Measurements from ENCODE around the gene CENPT. TPM values are rescaled to one million over a fixed set of nuclear protein-coding genes. Genes with fewer than 3 reads are reported as not detected.
"Not testable (repeated sequence)": the region's sequence is repeated elsewhere in the genome, so short reads cannot be mapped to it uniquely, and the experiment has no call there.

The CENPT gene
- total and polyA plus RNA-seq, 4 experiments from 2014 or later = 15.4 to 107 (median 60.4) TPM

GRCh38 chr16:67872131-67872630, 24.7 kb upstream of the CENPT start:
- peaks cover 25 to 43% (median 33%) of the 10 kb centered on the region in 4 donors for H3K4me1 Mint-ChIP-seq
- H3K4me1 ChIP-seq (ENCODE audit: insufficient read depth, low read length) = peaks cover 36% of the 10 kb centered on the region
- H3K9me3 ChIP-seq (ENCODE audit: control insufficient read depth in 1 of 2, low read length in 2 of 2) = no peaks in the 10 kb centered on the region
- H3K36me3 ChIP-seq (ENCODE audit: insufficient read depth, low read length) = peaks cover 25% of the 10 kb centered on the region
- H3K36me3 Mint-ChIP-seq = peaks cover 14 to 54% of the 10 kb centered on the region in 2 donors
- H3K4me3 ChIP-seq (ENCODE audit: low read length in 2 of 2) = peak overlapping the region; percentile 57 to 90
- H3K9me3 Mint-ChIP-seq = peaks cover 0 to 1% (median 0%) of the 10 kb centered on the region in 8 donors
- no peaks in the 10 kb centered on the region for H3K27me3 Mint-ChIP-seq
- no peaks in the 10 kb centered on the region for H3K27me3 ChIP-seq (ENCODE audit: insufficient read depth, low read length)
- peak overlapping the region; percentile 79 to 95 (median 91) for H3K27ac Mint-ChIP-seq
- H3K4me3 Mint-ChIP-seq = peak overlapping the region; percentile 82 to 95 (median 94)
- peak overlapping the region; percentile 91 for H3K27ac ChIP-seq (ENCODE audit: low read depth, low read length)
- intact Hi-C loops (cut with micrococcal nuclease) = loop anchor here (1.0 kb wide), 2 partner anchors 26 to 30 kb away; partner anchors contain the start of genes NUTF2 and THAP11
- ChIA-PET CTCF (ENCODE audit: partially characterized antibody) (interaction anchor here (1.0 to 1.6 kb wide), 4 partner anchors 12 to 351 kb away, joined by 3 to 9 read pairs (median 3); partner anchors contain the start of gene NRN1L), POLR2A (ENCODE audit: partially characterized antibody) (interaction anchor here (0.8 to 3.7 kb wide), 7 partner anchors 8 to 212 kb away, joined by 3 to 29 read pairs (median 4); partner anchors contain the start of genes ACD, CENPT, NUTF2 and PSMB10)
- DNase-seq = no peak

- no peak overlapping the region for H3K27ac ChIP-seq (ENCODE audit: low read depth, low read length)
These were observed 23.8 kb upstream of the CENPT start for GRCh38 chr16:67871256-67871655.

GRCh38 chr16:67869653-67870052, 22.2 kb upstream of the CENPT start:
- Mint-ChIP-seq H3K4me3 (no peak overlapping the region), H3K9me3 (no peaks in the 10 kb centered on the region), H3K36me3 (peaks cover 10 to 45% of the 10 kb centered on the region in 2 donors), H3K4me1 (peaks cover 14 to 31% (median 18%) of the 10 kb centered on the region in 4 donors), H3K27ac (peak overlapping the region in 2 of 7 donors; percentile 53 to 77), H3K27me3 (no peaks in the 10 kb centered on the region)
- DNase-seq = no peak
- Histone ChIP-seq H3K9me3 (ENCODE audit: control insufficient read depth in 1 of 2, low read length in 2 of 2) (no peaks in the 10 kb centered on the region), H3K36me3 (ENCODE audit: insufficient read depth, low read length) (peaks cover 14% of the 10 kb centered on the region), H3K27ac (ENCODE audit: low read depth, low read length) (no peak overlapping the region), H3K27me3 (ENCODE audit: insufficient read depth, low read length) (no peaks in the 10 kb centered on the region), H3K4me1 (ENCODE audit: insufficient read depth, low read length) (peaks cover 18% of the 10 kb centered on the region), H3K4me3 (ENCODE audit: low read length in 2 of 2) (no peak overlapping the region)
- intact Hi-C loops (cut with micrococcal nuclease) = no loop called here
- CTCF ChIA-PET (ENCODE audit: partially characterized antibody) = interaction anchor here (1.7 to 3.1 kb wide), 2 partner anchors 14 to 53 kb away, joined by 5 to 15 read pairs; no protein-coding TSS in a partner anchor
- POLR2A ChIA-PET (ENCODE audit: partially characterized antibody) = no interaction called here

More at GRCh38 chr16:67871256-67871655, 23.8 kb upstream of the CENPT start:
- DNase-seq = no peak
- intact Hi-C loops (cut with micrococcal nuclease) = no loop called here
- Mint-ChIP-seq H3K4me3 (peak overlapping the region in 2 of 8 donors; percentile 46 to 95), H3K9me3 (peaks cover 0 to 1% (median 0%) of the 10 kb centered on the region in 8 donors), H3K27ac (peak overlapping the region in 3 of 7 donors; percentile 13 to 82 (median 65)), H3K4me1 (peaks cover 25 to 43% (median 32%) of the 10 kb centered on the region in 4 donors), H3K36me3 (peaks cover 8 to 52% of the 10 kb centered on the region in 2 donors), H3K27me3 (no peaks in the 10 kb centered on the region)
- no peak overlapping the region for H3K4me3 ChIP-seq (ENCODE audit: low read length in 2 of 2)
- POLR2A ChIA-PET (ENCODE audit: partially characterized antibody) = interaction anchor here (0.5 to 3.7 kb wide), 7 partner anchors 9 to 211 kb away, joined by 3 to 29 read pairs (median 4); partner anchors contain the start of genes ACD and PSMB10
- peaks cover 34% of the 10 kb centered on the region for H3K4me1 ChIP-seq (ENCODE audit: insufficient read depth, low read length)
- peaks cover 18% of the 10 kb centered on the region for H3K36me3 ChIP-seq (ENCODE audit: insufficient read depth, low read length)
- no peaks in the 10 kb centered on the region for H3K9me3 ChIP-seq (ENCODE audit: control insufficient read depth in 1 of 2, low read length in 2 of 2)
- no peaks in the 10 kb centered on the region for H3K27me3 ChIP-seq (ENCODE audit: insufficient read depth, low read length)
- CTCF ChIA-PET (ENCODE audit: partially characterized antibody) = interaction anchor here (0.7 to 1.6 kb wide), 5 partner anchors 13 to 350 kb away, joined by 3 to 9 read pairs (median 3); partner anchors contain the start of gene NRN1L

DNA sequence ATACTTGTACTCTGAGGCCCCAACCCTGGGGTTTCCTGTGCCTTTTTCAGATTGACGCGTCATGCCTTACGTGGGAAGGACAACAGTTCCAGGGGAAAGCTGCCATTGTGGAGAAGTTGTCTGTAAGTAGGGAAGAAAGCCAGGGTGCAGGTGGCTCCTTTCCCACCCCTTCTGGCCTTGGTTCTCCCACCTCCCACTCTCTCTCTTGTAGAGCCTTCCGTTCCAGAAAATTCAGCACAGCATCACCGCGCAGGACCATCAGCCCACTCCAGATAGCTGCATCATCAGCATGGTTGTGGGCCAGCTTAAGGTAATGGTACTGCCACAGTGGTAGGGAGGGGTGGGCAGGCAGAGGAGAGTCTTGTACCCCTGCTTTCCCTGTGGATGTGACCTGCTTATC, 20.8 kb upstream of the CENPT start:
- no peaks in the 10 kb centered on the region for H3K27me3 Mint-ChIP-seq
- peaks cover 13 to 37% of the 10 kb centered on the region in 2 donors for H3K36me3 Mint-ChIP-seq
- intact Hi-C loops (cut with micrococcal nuclease) = no loop called here
- no peak overlapping the region for H3K27ac Mint-ChIP-seq
- Histone ChIP-seq H3K36me3 (ENCODE audit: insufficient read depth, low read length) (peaks cover 14% of the 10 kb centered on the region), H3K27me3 (ENCODE audit: insufficient read depth, low read length) (no peaks in the 10 kb centered on the region), H3K4me3 (ENCODE audit: low read length in 2 of 2) (no peak overlapping the region), H3K27ac (ENCODE audit: low read depth, low read length) (no peak overlapping the region), H3K4me1 (ENCODE audit: insufficient read depth, low read length) (peaks cover 6% of the 10 kb centered on the region), H3K9me3 (ENCODE audit: control insufficient read depth in 1 of 2, low read length in 2 of 2) (no peaks in the 10 kb centered on the region)
- ChIA-PET POLR2A (ENCODE audit: partially characterized antibody) (no interaction called here), CTCF (ENCODE audit: partially characterized antibody) (interaction anchor here (1.9 to 3.1 kb wide), 2 partner anchors 15 to 52 kb away, joined by 5 to 15 read pairs; no protein-coding TSS in a partner anchor)
- no peak overlapping the region for H3K4me3 Mint-ChIP-seq
- no peak for DNase-seq
- peaks cover 5 to 18% (median 7%) of the 10 kb centered on the region in 4 donors for H3K4me1 Mint-ChIP-seq
- H3K9me3 Mint-ChIP-seq = no peaks in the 10 kb centered on the region

DNA sequence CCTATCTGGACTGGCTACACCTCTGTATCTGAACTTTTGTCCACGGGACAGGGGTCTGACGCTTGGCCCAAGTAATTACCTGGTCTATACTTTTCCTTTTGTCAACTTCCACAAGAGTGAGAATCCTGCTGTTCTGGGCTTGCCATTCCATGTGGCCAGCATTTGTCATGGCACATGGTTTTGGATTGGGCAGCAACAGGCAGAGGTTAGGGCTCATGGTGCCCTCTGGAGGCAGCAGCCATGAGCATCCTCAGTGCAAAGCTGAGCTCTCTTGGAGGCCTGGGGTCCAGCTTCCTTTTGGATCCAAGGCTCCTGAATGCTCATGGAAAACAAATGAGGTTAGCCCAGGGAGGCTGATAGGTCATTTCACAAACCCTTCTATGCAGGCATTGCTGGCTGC, 17.8 kb upstream of the CENPT start:
- H3K27ac Mint-ChIP-seq = peak overlapping the region in 2 of 7 donors; percentile 30 to 59
- no peak for DNase-seq
- ChIA-PET CTCF (ENCODE audit: partially characterized antibody) (interaction anchor here (0.5 to 5.8 kb wide), 8 partner anchors 9 to 344 kb away, joined by 3 to 46 read pairs (median 4); no protein-coding TSS in a partner anchor), POLR2A (ENCODE audit: partially characterized antibody) (interaction anchor here (0.8 kb wide), 1 partner anchor 18 kb away, joined by 3 read pairs; the partner anchor contains the start of gene CENPT)
- no peaks in the 10 kb centered on the region for H3K27me3 Mint-ChIP-seq
- no peak overlapping the region for H3K27ac ChIP-seq (ENCODE audit: low read depth, low read length)
- H3K4me3 Mint-ChIP-seq = no peak overlapping the region
- peaks cover 5 to 15% (median 9%) of the 10 kb centered on the region in 4 donors for H3K4me1 Mint-ChIP-seq
- H3K9me3 Mint-ChIP-seq = no peaks in the 10 kb centered on the region
- H3K27me3 ChIP-seq (ENCODE audit: insufficient read depth, low read length) = no peaks in the 10 kb centered on the region
- peaks cover 26% of the 10 kb centered on the region for H3K36me3 ChIP-seq (ENCODE audit: insufficient read depth, low read length)
- no peaks in the 10 kb centered on the region for H3K4me1 ChIP-seq (ENCODE audit: insufficient read depth, low read length)
- H3K36me3 Mint-ChIP-seq = peaks cover 6 to 31% of the 10 kb centered on the region in 2 donors
- intact Hi-C loops (cut with micrococcal nuclease) = loop anchor here (1.0 kb wide), 1 partner anchor 49 kb away; no protein-coding TSS in a partner anchor
- no peaks in the 10 kb centered on the region for H3K9me3 ChIP-seq (ENCODE audit: control insufficient read depth in 1 of 2, low read length in 2 of 2)
- H3K4me3 ChIP-seq (ENCODE audit: low read length in 2 of 2) = no peak overlapping the region

GRCh38 chr16:67864594-67864993, 17.1 kb upstream of the CENPT start:
- Mint-ChIP-seq H3K4me3 (no peak overlapping the region), H3K36me3 (peaks cover 5 to 26% of the 10 kb centered on the region in 2 donors), H3K27me3 (no peaks in the 10 kb centered on the region), H3K27ac (peak overlapping the region in 3 of 7 donors; percentile 30 to 52 (median 41)), H3K9me3 (no peaks in the 10 kb centered on the region), H3K4me1 (peaks cover 5 to 15% (median 8%) of the 10 kb centered on the region in 4 donors)
- ChIA-PET CTCF (ENCODE audit: partially characterized antibody) (interaction anchor here (1.3 to 5.8 kb wide), 2 partner anchors 49 to 343 kb away, joined by 4 to 46 read pairs; no protein-coding TSS in a partner anchor), POLR2A (ENCODE audit: partially characterized antibody) (interaction anchor here (0.6 kb wide), 1 partner anchor 9 kb away, joined by 3 read pairs; the partner anchor contains the start of gene EDC4)
- H3K4me1 ChIP-seq (ENCODE audit: insufficient read depth, low read length) = no peaks in the 10 kb centered on the region
- H3K36me3 ChIP-seq (ENCODE audit: insufficient read depth, low read length) = peaks cover 19% of the 10 kb centered on the region
- DNase-seq = no peak
- no peak overlapping the region for H3K4me3 ChIP-seq (ENCODE audit: low read length in 2 of 2)
- no peaks in the 10 kb centered on the region for H3K27me3 ChIP-seq (ENCODE audit: insufficient read depth, low read length)
- H3K27ac ChIP-seq (ENCODE audit: low read depth, low read length) = no peak overlapping the region
- intact Hi-C loops (cut with micrococcal nuclease) = no loop called here
- H3K9me3 ChIP-seq (ENCODE audit: control insufficient read depth in 1 of 2, low read length in 2 of 2) = no peaks in the 10 kb centered on the region

GRCh38 chr16:67864044-67864443, 16.6 kb upstream of the CENPT start:
- H3K27me3 Mint-ChIP-seq; H3K27me3 ChIP-seq (ENCODE audit: insufficient read depth, low read length); DNase-seq; H3K4me3 Mint-ChIP-seq; H3K27ac ChIP-seq (ENCODE audit: low read depth, low read length); H3K27ac Mint-ChIP-seq; H3K4me1 ChIP-seq (ENCODE audit: insufficient read depth, low read length); H3K9me3 ChIP-seq (ENCODE audit: control insufficient read depth in 1 of 2, low read length in 2 of 2); H3K4me3 ChIP-seq (ENCODE audit: low read length in 2 of 2); H3K9me3 Mint-ChIP-seq; intact Hi-C loops (cut with micrococcal nuclease): not testable (repeated sequence)
- Mint-ChIP-seq H3K4me1 (peaks cover 5 to 17% (median 8%) of the 10 kb centered on the region in 4 donors), H3K36me3 (peaks cover 5 to 26% of the 10 kb centered on the region in 2 donors)
- H3K36me3 ChIP-seq (ENCODE audit: insufficient read depth, low read length) = peaks cover 19% of the 10 kb centered on the region
- ChIA-PET POLR2A (ENCODE audit: partially characterized antibody) (interaction anchor here (0.6 kb wide), 1 partner anchor 9 kb away, joined by 3 read pairs; the partner anchor contains the start of gene EDC4), CTCF (ENCODE audit: partially characterized antibody) (interaction anchor here (0.8 to 5.8 kb wide), 4 partner anchors 14 to 65 kb away, joined by 3 to 46 read pairs (median 4); no protein-coding TSS in a partner anchor)

All from CD4-positive, alpha-beta memory T cell (primary cell).